ENCODE results near the gene ERN2.
A peak's percentile ranks its signal among the peaks of the same experiment; 100 is the strongest.
"Not testable (repeated sequence)": the region's sequence is repeated elsewhere in the genome, so short reads cannot be mapped to it uniquely, and the experiment has no call there.

The ERN2 gene

GRCh38 chr16:23712976-23713375 is at the start of gene ERN2:
TSS of gene ERN2 (minus strand) at chr16:23713222. CDS start at chr16:23713187, 35 bp downstream.
- DNase-seq (ENCODE audit: low read depth, low spot score), result peak; percentile 14

- DNase-seq (ENCODE audit: low read depth, low spot score), result no peak
Observed at GRCh38 chr16:23757937-23758619, 45.1 kb upstream of the ERN2 start.

- no peak for DNase-seq (ENCODE audit: low read depth, low spot score)
Observed at GRCh38 chr16:23757116-23757515, 44.1 kb upstream of the ERN2 start.

- no peak for DNase-seq (ENCODE audit: low read depth, low spot score)
Observed at GRCh38 chr16:23755484-23755809, 42.4 kb upstream of the ERN2 start.

- DNase-seq (ENCODE audit: low read depth, low spot score), result peak; percentile 23
Observed at GRCh38 chr16:23754594-23755483, 41.8 kb upstream of the ERN2 start, which contains the start of gene CHP2. TSS of gene CHP2 (plus strand) at chr16:23755026. CDS start at chr16:23755050, 24 bp downstream.

- DNase-seq (ENCODE audit: low read depth, low spot score), result peak; percentile 23
Observed at GRCh38 chr16:23753908-23754593, 41.0 kb upstream of the ERN2 start.

GRCh38 chr16:23751053-23751452 is 38.0 kb upstream of the ERN2 start:
- not testable (repeated sequence) for DNase-seq (ENCODE audit: low read depth, low spot score)

GRCh38 chr16:23748630-23749029 is 35.6 kb upstream of the ERN2 start:
- no peak for DNase-seq (ENCODE audit: low read depth, low spot score)

- DNase-seq (ENCODE audit: low read depth, low spot score), result no peak
Observed at GRCh38 chr16:23745263-23745662, 32.2 kb upstream of the ERN2 start.

- DNase-seq (ENCODE audit: low read depth, low spot score), result no peak
Observed at GRCh38 chr16:23742766-23743165, 29.7 kb upstream of the ERN2 start.

GRCh38 chr16:23741675-23742303 is 28.8 kb upstream of the ERN2 start:
- no peak for DNase-seq (ENCODE audit: low read depth, low spot score)

GRCh38 chr16:23739516-23739915 is 26.5 kb upstream of the ERN2 start:
- no peak for DNase-seq (ENCODE audit: low read depth, low spot score)

GRCh38 chr16:23737423-23738028 is 24.5 kb upstream of the ERN2 start:
- DNase-seq (ENCODE audit: low read depth, low spot score), result not testable (repeated sequence)

- DNase-seq (ENCODE audit: low read depth, low spot score), result no peak
Observed at GRCh38 chr16:23734176-23734893, 21.3 kb upstream of the ERN2 start.

- peak; percentile 48 for DNase-seq (ENCODE audit: low read depth, low spot score)
Observed at GRCh38 chr16:23729503-23730424, 16.7 kb upstream of the ERN2 start.

- DNase-seq (ENCODE audit: low read depth, low spot score), result no peak
Observed at GRCh38 chr16:23728112-23728477, 15.1 kb upstream of the ERN2 start.

GRCh38 chr16:23726710-23727109 is 13.7 kb upstream of the ERN2 start:
- no peak for DNase-seq (ENCODE audit: low read depth, low spot score)

GRCh38 chr16:23724785-23725131 is 11.7 kb upstream of the ERN2 start:
- DNase-seq (ENCODE audit: low read depth, low spot score), result no peak

GRCh38 chr16:23724096-23724784 is 11.2 kb upstream of the ERN2 start:
- no peak for DNase-seq (ENCODE audit: low read depth, low spot score)

All from ELF-1 (cell line).